Naive thymus-derived CD4-positive, alpha-beta T cell (primary cell): Measurements from ENCODE around the gene CFAP57. TPM values are rescaled to one million over a fixed set of nuclear protein-coding genes. Genes with fewer than 3 reads are reported as not detected.
A peak's percentile ranks its signal among the peaks of the same experiment; 100 is the strongest.

Experiments
- ATAC-seq: fragments of 150-1000 bp; cut with Tn5 transposase; 2 replicates; pipeline ENCODE4 v1.10.0; 2021; ENCODE audit warnings: mild to moderate bottlenecking, moderate library complexity
- CTCF ChIA-PET: fragments of 350-600 bp; sonication (Branson Sonifier 250); formaldehyde crosslinking; loops from one replicate; lab custom pipeline; 2021; ENCODE audit warnings: antibody characterized with exemption; lab: Charles Lee
- POLR2A ChIA-PET: fragments of 350-600 bp; sonication (Branson Sonifier 250); formaldehyde crosslinking; loops from one replicate; lab custom pipeline; 2021; ENCODE audit warnings: antibody characterized with exemption, inconsistent platforms; lab: Charles Lee
- DNase-seq, 9 donors: peaks; one replicate each; pipeline versions ENCODE4 v3.0.0 to v3.0.0-alpha.2; 2020 to 2022; ENCODE audit warnings: mixed read lengths in 1 of 9
- H3K27ac ChIP-seq: one replicate; pipeline ENCODE4 v1.7.0; 2013; ENCODE audit warnings: mild to moderate bottlenecking, low read depth, low read length, moderate library complexity
- H3K27me3 ChIP-seq, 2 donors: one replicate each; pipeline ENCODE4 v1.7.0; 2013; ENCODE audit warnings: low read length in 2 of 2, mild to moderate bottlenecking in 2 of 2, moderate library complexity in 2 of 2; ENCODE audit not compliant: control insufficient read depth in 2 of 2, insufficient read depth in 2 of 2
- H3K36me3 ChIP-seq, 3 experiments: 1 replicate in 2 of 3; 2 replicates in 1 of 3; pipeline ENCODE4 v1.7.0; 2013; ENCODE audit warnings: low read length in 3 of 3, mild to moderate bottlenecking in 3 of 3, moderate library complexity in 1 of 3; ENCODE audit not compliant: insufficient read depth in 3 of 3, control insufficient read depth in 2 of 3
- H3K4me1 ChIP-seq, 2 donors: one replicate each; pipeline ENCODE4 v1.7.0; 2013; ENCODE audit warnings: low read length in 2 of 2, mild to moderate bottlenecking in 2 of 2, moderate library complexity in 1 of 2; ENCODE audit not compliant: control insufficient read depth in 2 of 2, insufficient read depth in 2 of 2
- H3K4me3 ChIP-seq: 2 replicates; pipeline ENCODE4 v1.7.0; 2013; ENCODE audit warnings: mild to moderate bottlenecking, low read length
- H3K9me3 ChIP-seq, 3 experiments: 1 replicate in 2 of 3; 2 replicates in 1 of 3; pipeline ENCODE4 v1.7.0; 2013; ENCODE audit warnings: low read length in 3 of 3; ENCODE audit not compliant: control insufficient read depth in 2 of 3
- H3K27ac Mint-ChIP-seq, 9 donors: one replicate each; pipeline ENCODE4 v1.8.0; 2020 to 2022; ENCODE audit warnings: mixed read lengths in 9 of 9, mild to moderate bottlenecking in 8 of 9, moderate library complexity in 5 of 9, inconsistent platforms in 2 of 9
- H3K27me3 Mint-ChIP-seq, 5 donors: one replicate each; pipeline ENCODE4 v1.8.0; 2021 to 2022; ENCODE audit warnings: mixed read lengths in 5 of 5, mild to moderate bottlenecking in 1 of 5
- H3K36me3 Mint-ChIP-seq, 5 donors: one replicate each; pipeline ENCODE4 v1.8.0; 2020 to 2022; ENCODE audit warnings: mixed read lengths in 5 of 5, mild to moderate bottlenecking in 3 of 5, inconsistent platforms in 1 of 5
- H3K4me1 Mint-ChIP-seq, 7 donors: one replicate each; pipeline ENCODE4 v1.8.0; 2020 to 2022; ENCODE audit warnings: mixed read lengths in 7 of 7, mild to moderate bottlenecking in 3 of 7, inconsistent platforms in 1 of 7
- H3K4me3 Mint-ChIP-seq, 10 donors: one replicate each; pipeline ENCODE4 v1.8.0; 2020 to 2022; ENCODE audit warnings: mild to moderate bottlenecking in 10 of 10, mixed read lengths in 10 of 10, moderate library complexity in 6 of 10, inconsistent platforms in 2 of 10
- H3K9me3 Mint-ChIP-seq, 11 donors: one replicate each; pipeline ENCODE4 v1.8.0; 2020 to 2022; ENCODE audit warnings: mixed read lengths in 11 of 11, mild to moderate bottlenecking in 4 of 11, inconsistent platforms in 1 of 11, moderate library complexity in 1 of 11
- intact Hi-C, 2 donors: fragments of 100-400 bp; cut with micrococcal nuclease; formaldehyde crosslinking; loops; one replicate each; pipeline ENCODE4 v1.15.1; 2023
- polyA plus RNA-seq, 2 donors: library from polyadenylated mRNA; unstranded; fragments of 300-500 nt; fragmentation: Illumina TruSeq; gene quantifications; one replicate each; pipeline ENCODE4 v1.2.3, GENCODE V29; 2021
- total RNA-seq, 6 experiments: library from RNA in 5 of 6; stranded (reverse) in 5 of 6; gene quantifications; 1 replicate in 5 of 6; 2 replicates in 1 of 6; pipeline ENCODE4 v1.2.3 and lab custom pipeline; 2021 to 2026

Gene CFAP57
- total and polyA plus RNA-seq, 7 experiments from 2014 or later = 0.07 TPM; not detected in 6

GRCh38 chr1:43293896-43294760 is 122.0 kb downstream of the CFAP57 start:
- no peaks in the 10 kb centered on the region for H3K9me3 Mint-ChIP-seq
- H3K4me1 Mint-ChIP-seq = peaks cover 4 to 29% (median 22%) of the 10 kb centered on the region in 7 donors
- peak overlapping the region in 5 of 9 donors; percentile 14 to 89 (median 75) for H3K27ac Mint-ChIP-seq
- ChIA-PET POLR2A (no interaction called here), CTCF (no interaction called here)
- ATAC-seq = no peak
- DNase-seq = no peak
- Histone ChIP-seq H3K27ac (peak overlapping the region; percentile 7), H3K4me1 (peaks cover 8 to 16% of the 10 kb centered on the region in 2 donors), H3K36me3 (no peaks in the 10 kb centered on the region), H3K4me3 (no peak overlapping the region), H3K27me3 (no peaks in the 10 kb centered on the region), H3K9me3 (no peaks in the 10 kb centered on the region)
- H3K4me3 Mint-ChIP-seq = peak overlapping the region in 1 of 10 donors; percentile 32
- intact Hi-C loops = no loop called here
- no peaks in the 10 kb centered on the region for H3K27me3 Mint-ChIP-seq
- H3K36me3 Mint-ChIP-seq = no peaks in the 10 kb centered on the region

DNA sequence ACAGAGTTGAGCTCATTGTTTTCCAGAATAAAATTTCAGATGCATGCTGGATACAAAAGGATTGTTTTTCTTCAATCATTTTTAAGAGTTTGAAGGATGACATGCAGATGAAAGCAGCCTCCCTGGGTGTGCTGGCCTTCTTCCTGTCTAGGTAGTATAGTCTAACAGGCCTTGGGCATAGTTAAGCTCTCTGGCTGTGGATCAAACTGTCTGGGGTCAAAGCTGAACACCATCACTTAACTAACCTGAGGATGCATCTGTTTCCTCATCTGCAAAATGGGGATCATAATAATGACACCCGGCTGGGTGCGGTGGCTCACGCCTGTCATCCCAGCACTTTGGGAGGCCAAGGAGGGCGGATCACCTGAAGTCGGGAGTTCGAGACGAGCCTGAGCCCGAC is 122.6 kb downstream of the CFAP57 start:
- H3K9me3 ChIP-seq = no peaks in the 10 kb centered on the region
- POLR2A ChIA-PET = no interaction called here

DNA sequence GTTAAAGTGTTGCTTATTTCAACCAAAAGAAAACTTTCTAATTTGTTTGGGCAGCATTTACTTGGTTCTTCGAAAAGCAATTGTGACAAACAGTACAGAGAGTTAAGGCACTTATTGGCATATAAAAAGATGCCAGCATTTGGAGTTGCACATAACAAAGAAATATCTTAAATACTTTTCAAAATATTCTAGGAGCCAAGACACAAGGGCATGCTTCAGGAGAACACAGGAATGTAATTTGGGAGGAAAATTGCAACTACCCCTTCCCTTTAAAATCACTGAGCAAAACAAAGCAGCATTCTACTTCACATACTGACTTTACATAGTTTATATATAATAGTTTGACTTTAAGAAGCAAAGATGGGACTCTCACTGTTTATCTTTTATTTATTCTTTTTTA is 124.1 kb downstream of the CFAP57 start:
- Mint-ChIP-seq H3K27me3 (no peaks in the 10 kb centered on the region), H3K4me3 (peak overlapping the region in 4 of 10 donors; percentile 50 to 75 (median 63)), H3K9me3 (no peaks in the 10 kb centered on the region), H3K36me3 (no peaks in the 10 kb centered on the region), H3K4me1 (peaks cover 4 to 29% (median 22%) of the 10 kb centered on the region in 7 donors), H3K27ac (peak overlapping the region; percentile 56 to 95 (median 80))
- Histone ChIP-seq H3K4me1 (peaks cover 8 to 16% of the 10 kb centered on the region in 2 donors), H3K36me3 (no peaks in the 10 kb centered on the region), H3K4me3 (no peak overlapping the region), H3K27me3 (no peaks in the 10 kb centered on the region), H3K27ac (peak overlapping the region; percentile 46), H3K9me3 (no peaks in the 10 kb centered on the region)
- DNase-seq (no peak), ATAC-seq (no peak)
- CTCF ChIA-PET = no interaction called here
- POLR2A ChIA-PET = no interaction called here
- intact Hi-C loops = loop anchor here in 1 of 2 donors (5.0 kb wide), 1 partner anchor 61 kb away; the partner anchor contains the start of gene CDC20

More for the DNA sequence above, 122.6 kb downstream of the CFAP57 start:
- H3K4me3 ChIP-seq = no peak overlapping the region
- Mint-ChIP-seq H3K4me3 (peak overlapping the region in 3 of 10 donors; percentile 26 to 42 (median 32)), H3K36me3 (no peaks in the 10 kb centered on the region), H3K9me3 (no peaks in the 10 kb centered on the region), H3K4me1 (peaks cover 4 to 29% (median 22%) of the 10 kb centered on the region in 7 donors), H3K27ac (peak overlapping the region in 8 of 9 donors; percentile 36 to 90 (median 78)), H3K27me3 (no peaks in the 10 kb centered on the region)
- H3K27ac ChIP-seq = peak overlapping the region; percentile 7
- H3K27me3 ChIP-seq = no peaks in the 10 kb centered on the region
- DNase-seq (no peak), ATAC-seq (no peak)
- H3K36me3 ChIP-seq = no peaks in the 10 kb centered on the region
- CTCF ChIA-PET = no interaction called here
- H3K4me1 ChIP-seq = peaks cover 8 to 16% of the 10 kb centered on the region in 2 donors
- intact Hi-C loops = loop anchor here in 1 of 2 donors (5.0 kb wide), 1 partner anchor 63 kb away; the partner anchor contains the start of gene CDC20

DNA sequence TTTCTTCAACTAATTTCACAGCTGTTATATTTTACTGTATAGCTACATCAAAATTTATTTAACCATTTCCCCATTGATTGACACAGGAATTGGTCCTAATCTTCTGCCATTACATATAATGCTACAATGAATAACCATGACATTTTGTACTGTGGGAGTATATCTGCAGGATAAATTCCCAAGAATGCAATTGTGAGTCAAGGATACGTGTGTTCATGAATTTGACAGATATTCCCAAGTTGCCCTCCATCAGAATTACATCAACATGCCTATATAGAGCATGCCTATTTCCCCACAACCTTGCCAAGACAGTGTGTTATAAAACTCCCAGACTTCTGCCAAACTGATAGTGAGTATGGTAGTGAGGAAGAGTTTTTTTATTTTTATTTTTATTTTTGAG is 125.9 kb downstream of the CFAP57 start:
- H3K27ac ChIP-seq = no peak overlapping the region
- POLR2A ChIA-PET = no interaction called here
- H3K36me3 ChIP-seq = no peaks in the 10 kb centered on the region
- Mint-ChIP-seq H3K4me3 (no peak overlapping the region), H3K4me1 (peaks cover 2 to 28% (median 22%) of the 10 kb centered on the region in 7 donors), H3K36me3 (no peaks in the 10 kb centered on the region), H3K27me3 (no peaks in the 10 kb centered on the region), H3K27ac (no peak overlapping the region), H3K9me3 (no peaks in the 10 kb centered on the region)
- CTCF ChIA-PET = no interaction called here
- ATAC-seq = no peak
- H3K4me3 ChIP-seq = no peak overlapping the region
- peaks cover 8 to 16% of the 10 kb centered on the region in 2 donors for H3K4me1 ChIP-seq
- DNase-seq = no peak
- H3K27me3 ChIP-seq = no peaks in the 10 kb centered on the region
- intact Hi-C loops = loop anchor here in 1 of 2 donors (5.0 kb wide), 1 partner anchor 59 kb away; the partner anchor contains the start of gene CDC20
- H3K9me3 ChIP-seq = no peaks in the 10 kb centered on the region

- H3K9me3 Mint-ChIP-seq = no peaks in the 10 kb centered on the region
- no peaks in the 10 kb centered on the region for H3K36me3 Mint-ChIP-seq
- H3K27me3 Mint-ChIP-seq = no peaks in the 10 kb centered on the region
- CTCF ChIA-PET = no interaction called here
- DNase-seq (no peak), ATAC-seq (no peak)
- intact Hi-C loops = loop anchor here in 1 of 2 donors (5.0 kb wide), 1 partner anchor 58 kb away; the partner anchor contains the start of gene CDC20
- Histone ChIP-seq H3K27ac (no peak overlapping the region), H3K4me3 (no peak overlapping the region), H3K27me3 (no peaks in the 10 kb centered on the region), H3K9me3 (no peaks in the 10 kb centered on the region), H3K4me1 (peaks cover 8 to 16% of the 10 kb centered on the region in 2 donors), H3K36me3 (no peaks in the 10 kb centered on the region)
- POLR2A ChIA-PET = interaction anchor here (0.6 kb wide), 1 partner anchor 11 kb away, joined by 3 read pairs; no protein-coding TSS in a partner anchor
- no peak overlapping the region for H3K4me3 Mint-ChIP-seq
- H3K4me1 Mint-ChIP-seq = peaks cover 2 to 25% (median 21%) of the 10 kb centered on the region in 7 donors
- peak overlapping the region in 2 of 9 donors; percentile 20 to 34 for H3K27ac Mint-ChIP-seq
These were observed 127.0 kb downstream of the CFAP57 start for GRCh38 chr1:43299101-43299500.

GRCh38 chr1:43300378-43301094 is 128.4 kb downstream of the CFAP57 start, which contains the start of gene TIE1:
Gene TIE1 (plus strand): TSS chr1:43300982. CDS start chr1:43301072, 90 bp downstream.
- Histone ChIP-seq H3K27me3 (no peaks in the 10 kb centered on the region), H3K27ac (no peak within 1 kb of the TSS), H3K36me3 (no peaks in the 10 kb centered on the region), H3K9me3 (no peaks in the 10 kb centered on the region), H3K4me3 (no peak within 1 kb of the TSS), H3K4me1 (peaks cover 5 to 6% of the 10 kb centered on the region in 2 donors)
- DNase-seq (no peak), ATAC-seq (no peak)
- CTCF ChIA-PET = no interaction called here
- Mint-ChIP-seq H3K36me3 (no peaks in the 10 kb centered on the region), H3K4me3 (peak within 1 kb of the TSS in 1 of 10 donors; percentile 53), H3K4me1 (peaks cover 2 to 19% (median 12%) of the 10 kb centered on the region in 7 donors), H3K9me3 (no peaks in the 10 kb centered on the region), H3K27ac (no peak within 1 kb of the TSS), H3K27me3 (no peaks in the 10 kb centered on the region)
- POLR2A ChIA-PET = no interaction called here
- intact Hi-C loops = no loop called here
